HepG2 (cell line): ENCODE data around the gene HOXA5. TPM values are rescaled to one million over a fixed set of nuclear protein-coding genes. Genes with fewer than 3 reads are reported as not detected.

Experiments
- ATAC-seq: fragments of 200-7000 bp; cut with Tn5 transposase; 3 replicates; pipeline ENCODE4 v1.9.1; 2020; ENCODE audit warnings: mild to moderate bottlenecking, moderate library complexity
- BruUV-seq: library from RNA; stranded (reverse); fragments of 400-500 nt; replicated peaks from 2 replicates; lab custom pipeline; 2021; lab: Mats Ljungman, UMichigan
- CTCF ChIA-PET: fragments of 300-600 bp; formaldehyde crosslinking; extraction: SDS; loops from one replicate; lab custom pipeline; 2021; ENCODE audit warnings: low total read pairs, inconsistent platforms, low intra/inter-chr PET ratio; lab: Yijun Ruan, JAX
- POLR2A ChIA-PET: fragments of 350-600 bp; sonication (Branson Sonifier 250); formaldehyde crosslinking; loops from one replicate; lab custom pipeline; 2020; ENCODE audit warnings: antibody characterized with exemption, inconsistent platforms; lab: Yijun Ruan, JAX
- DNase-seq: peaks from one replicate; pipeline ENCODE4 v3.0.0-alpha.2; 2015; ENCODE audit warnings: low spot score
- FAIRE-seq: peaks from 3 replicates; lab custom pipeline; 2011; peaks lifted over from hg19 to GRCh38; lab: Jason Lieb, UNC
- H2AFZ ChIP-seq: one replicate; pipeline ENCODE4 v1.6.1; 2011; ENCODE audit warnings: low read length, inconsistent platforms
- H3K27ac ChIP-seq: fragments of 300-600 bp; 3 replicates; pipeline ENCODE4 v1.8.0; 2011; ENCODE audit warnings: mixed run types, mild to moderate bottlenecking, mixed read lengths, low read length, inconsistent platforms; ENCODE audit not compliant: insufficient read depth; ENCODE audit errors: extremely low read length
- H3K27me3 ChIP-seq, 2 experiments: fragments of 200-600 bp in 1 of 2; 2 replicates in 1 of 2; 3 replicates in 1 of 2; pipeline versions ENCODE4 v1.6.0 to v1.8.0; 2011; ENCODE audit warnings: low read length in 2 of 2, mild to moderate bottlenecking in 2 of 2, moderate library complexity in 2 of 2, inconsistent platforms in 1 of 2; ENCODE audit not compliant: insufficient read depth in 2 of 2, control insufficient read depth in 1 of 2
- H3K36me3 ChIP-seq, 2 experiments: fragments of 200-600 bp in 1 of 2; replicated peaks in 1 of 2; 2 replicates in 1 of 2; 3 replicates in 1 of 2; pipeline versions ENCODE4 v1.5.1 to v1.8.0; 2011; ENCODE audit warnings: low read length in 2 of 2, inconsistent platforms in 1 of 2; ENCODE audit not compliant: insufficient read depth in 2 of 2, control insufficient read depth in 1 of 2
- H3K4me1 ChIP-seq: 2 replicates; pipeline ENCODE4 v1.5.1; 2012; ENCODE audit warnings: low read length, inconsistent platforms; ENCODE audit not compliant: insufficient read depth
- H3K4me2 ChIP-seq: 2 replicates; pipeline ENCODE4 v1.6.0; 2011; ENCODE audit warnings: low read depth, low read length, inconsistent platforms
- H3K4me3 ChIP-seq, 3 experiments: fragments of 200-600 bp in 1 of 3; sonication (generic), shearing (Covaris generic) in 1 of 3; replicated peaks in 1 of 3; 2 replicates each; pipeline ENCODE4 v1.5.1; 2011 to 2016; ENCODE audit warnings: low read length in 3 of 3, inconsistent platforms in 2 of 3, low read depth in 2 of 3, mild to moderate bottlenecking in 2 of 3, control low read depth in 1 of 3, mixed read lengths in 1 of 3; ENCODE audit not compliant: insufficient read depth in 1 of 3
- H3K79me2 ChIP-seq: one replicate; pipeline ENCODE4 v1.6.1; 2011; ENCODE audit warnings: low read length, inconsistent platforms; ENCODE audit not compliant: insufficient read depth
- H3K9ac ChIP-seq: 2 replicates; pipeline ENCODE4 v1.6.0; 2011; ENCODE audit warnings: mild to moderate bottlenecking, low read depth, low read length, inconsistent platforms; ENCODE audit not compliant: insufficient read depth
- H3K9me3 ChIP-seq: 2 replicates; pipeline ENCODE4 v1.5.1; 2012; ENCODE audit warnings: mild to moderate bottlenecking, low read length
- H4K20me1 ChIP-seq: 2 replicates; pipeline ENCODE4 v1.6.0; 2011; ENCODE audit warnings: inconsistent platforms, mild to moderate bottlenecking, low read length, moderate library complexity; ENCODE audit not compliant: insufficient read depth
- EZH2 ChIP-seq: conservative IDR thresholded peaks from 2 replicates; pipeline ENCODE4 v1.6.1; 2012; ENCODE audit warnings: mild to moderate bottlenecking, low read depth, low read length, moderate library complexity
- MAFK ChIP-seq, 2 experiments: IDR thresholded peaks in 1 of 2; conservative IDR thresholded peaks in 1 of 2; 2 replicates each; pipeline ENCODE4 v1.6.1; 2011; ENCODE audit warnings: improper control_type of control experiment in 2 of 2, low read length in 2 of 2
- ZNF138 ChIP-seq: sonication (generic); formaldehyde crosslinking; IDR thresholded peaks from 2 replicates; pipeline ENCODE4 v1.5.0; 2020; ENCODE audit warnings: mild to moderate bottlenecking, low read depth, missing genetic modification reagents
- ZSCAN12 ChIP-seq: sonication (generic); formaldehyde crosslinking; IDR thresholded peaks from 2 replicates; pipeline ENCODE4 v1.9.0; 2021; ENCODE audit warnings: mild to moderate bottlenecking, missing genetic modification reagents
- WGBS: methylation state at CpG from one replicate; pipeline ENCODE4 v1.1.6; 2017; ENCODE audit warnings: low lambda C conversion rate; 5-methylcytosine and 5-hydroxymethylcytosine counted together
- in situ Hi-C: cut with HindIII; loops from 2 replicates; pipeline ENCODE4 v1.10.0; 2017; ENCODE audit warnings: low pct_unique_long_range_greater_than_20kb; ENCODE audit not compliant: extremely low pct_ligation_motif_present
- intact Hi-C: fragments of 100-400 bp; cut with micrococcal nuclease; formaldehyde crosslinking; loops from one replicate; pipeline ENCODE4 v1.10.0; 2022; ENCODE audit not compliant: unreplicated experiment
- polyA plus RNA-seq, 8 experiments: library from polyadenylated mRNA; depleted of rRNA in 3 of 8; stranded (reverse) in 7 of 8; unstranded in 1 of 8; fragments of >200 nt; fragmentation: Illumina TruSeq in 4 of 8; extraction: Trizol in 4 of 8; gene quantifications; 2 replicates each; pipeline versions ENCODE4 v1.2.1 to v1.2.3, GENCODE V29; 2011 to 2016; ENCODE audit warnings: low read depth in 4 of 8, missing spikeins in 1 of 8, mixed read lengths in 1 of 8; ENCODE audit not compliant: insufficient read depth in 1 of 8
- total RNA-seq, 5 experiments: library from RNA; depleted of rRNA; stranded (reverse); fragments of >200 nt; fragmentation: Illumina TruSeq; extraction: Trizol; gene quantifications; 2 replicates each; pipeline ENCODE4 v1.2.3, GENCODE V29; 2016; ENCODE audit warnings: low read depth in 1 of 5
- TF ChIP-seq, protein P1 (sequence below): sonication (generic); formaldehyde crosslinking; IDR thresholded peaks from 2 replicates; pipeline ENCODE4 v1.8.0; 2022; ENCODE audit warnings: mild to moderate bottlenecking, missing genetic modification reagents, borderline replicate concordance

The HOXA5 gene
- total and polyA plus RNA-seq, 2 of the 13 experiments (the other 11 are each of a cell fraction or from before 2014, with no cell fraction given): 3.2 to 3.6 TPM

DNA sequence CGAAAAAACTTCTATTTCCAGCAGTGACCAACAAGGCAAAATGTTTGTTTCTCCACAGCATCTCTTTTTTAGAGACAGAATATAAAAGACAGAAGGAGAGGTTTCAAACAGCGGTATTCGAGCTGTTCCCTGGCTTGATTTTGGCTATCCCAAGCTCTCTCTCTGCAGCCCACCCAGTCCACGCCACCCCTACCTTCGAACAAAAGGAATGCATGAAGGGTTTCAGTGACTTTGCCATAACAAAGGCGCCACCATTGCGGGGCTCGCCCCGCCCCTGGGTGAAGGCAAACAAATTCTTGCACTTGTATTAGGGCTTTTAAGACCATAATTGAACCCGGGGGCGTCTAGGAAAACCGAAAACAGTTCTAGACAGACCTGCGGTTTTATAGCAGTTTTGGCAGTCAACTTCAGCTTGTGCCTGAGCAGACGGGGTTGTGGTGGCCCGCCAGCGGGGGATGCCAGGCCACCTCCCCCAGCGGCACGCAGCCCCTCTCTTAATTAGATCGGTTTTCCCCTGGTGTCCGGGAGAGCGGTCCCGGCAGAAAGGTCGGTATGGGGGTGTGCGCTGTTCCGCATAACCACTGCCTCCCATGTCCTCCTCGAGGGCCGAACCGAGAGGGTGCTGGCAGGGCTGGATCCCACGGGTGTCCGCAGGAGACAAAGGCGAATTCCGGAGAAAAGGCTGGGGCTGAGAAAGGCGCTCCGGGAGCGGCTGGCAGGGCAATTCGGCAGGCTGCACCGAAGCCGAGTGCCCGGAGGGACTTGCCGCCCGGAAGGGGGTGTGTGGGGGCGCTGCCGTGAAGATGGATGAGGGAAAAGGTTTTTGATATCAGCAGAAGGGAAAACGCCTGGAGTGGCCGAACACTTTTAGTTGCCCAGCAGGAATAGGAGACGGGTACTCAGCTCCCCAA is 44.2 kb upstream of the HOXA5 start:
- H3K36me3 ChIP-seq: no peaks in the 10 kb centered on the region
- POLR2A ChIA-PET: no interaction called here
- peaks cover 6% of the 10 kb centered on the region; the same call in 1 of the 2 replicates for H4K20me1 ChIP-seq
- in situ Hi-C loops (no loop called here), intact Hi-C loops (no loop called here)
- peaks cover 33 to 96% of the 10 kb centered on the region in 2 experiments for H3K27me3 ChIP-seq
- FAIRE-seq: no peak
- ATAC-seq: no peak
- CTCF ChIA-PET: no interaction called here
- 34% methylated on average over 40 of the region's 46 CpGs for WGBS
- no TSS peak for BruUV-seq
- peak; percentile 79; the same call in 1 of the 2 replicates for TF ChIP-seq EZH2
- no peak for TF ChIP-seq ZSCAN12 (CRISPR knock-in tag)
- H2AFZ ChIP-seq: no peak overlapping the region
- H3K9ac ChIP-seq: no peak overlapping the region
- H3K4me1 ChIP-seq: peaks cover 37% of the 10 kb centered on the region
- DNase-seq: no peak
- no peaks in the 10 kb centered on the region for H3K9me3 ChIP-seq
- peak overlapping the region; percentile 32 for H3K4me2 ChIP-seq
- peak overlapping the region in 1 of 3 experiments; percentile 18; a peak in 1 of 6 replicates for H3K4me3 ChIP-seq
- H3K79me2 ChIP-seq: no peaks in the 10 kb centered on the region
- H3K27ac ChIP-seq: no peak overlapping the region

GRCh38 chr7:27186668-27187474 is 43.4 kb upstream of the HOXA5 start:
- Histone ChIP-seq H3K4me2 (no peak overlapping the region), H3K27ac (no peak overlapping the region), H3K4me3 (no peak overlapping the region)
- no TSS peak for BruUV-seq
- CTCF ChIA-PET: no interaction called here
- ATAC-seq: no peak
- in situ Hi-C loops: no loop called here
- intact Hi-C loops: no loop called here
- POLR2A ChIA-PET: no interaction called here
- TF ChIP-seq MAFK (conservative IDR thresholded peaks at IDR 0.05 in 1 of 2, IDR thresholded peaks at IDR 0.05 in 1 of 2; ENCODE audit: low read length in 2 of 2): 0 out of 4 replicates have a peak, but pooled peaks of 1 of the 2 experiments have one; percentile 22
- TF ChIP-seq, protein P1, sequence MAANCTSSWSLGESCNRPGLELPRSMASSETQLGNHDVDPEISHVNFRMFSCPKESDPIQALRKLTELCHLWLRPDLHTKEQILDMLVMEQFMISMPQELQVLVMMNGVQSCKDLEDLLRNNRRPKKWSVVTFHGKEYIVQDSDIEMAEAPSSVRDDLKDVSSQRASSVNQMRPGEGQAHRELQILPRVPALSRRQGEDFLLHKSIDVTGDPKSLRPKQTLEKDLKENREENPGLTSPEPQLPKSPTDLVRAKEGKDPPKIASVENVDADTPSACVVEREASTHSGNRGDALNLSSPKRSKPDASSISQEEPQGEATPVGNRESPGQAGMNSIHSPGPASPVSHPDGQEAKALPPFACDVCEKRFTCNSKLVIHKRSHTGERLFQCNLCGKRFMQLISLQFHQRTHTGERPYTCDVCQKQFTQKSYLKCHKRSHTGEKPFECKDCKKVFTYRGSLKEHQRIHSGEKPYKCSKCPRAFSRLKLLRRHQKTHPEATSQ (CRISPR knock-in tag): no peak
- TF ChIP-seq ZNF138: no peak
- TF ChIP-seq, all 625 proteins: peak for 1
- no peak for FAIRE-seq
- Histone ChIP-seq H3K79me2 (no peaks in the 10 kb centered on the region), H3K9ac (no peak overlapping the region), H4K20me1 (peaks cover 6% of the 10 kb centered on the region; the same call in 1 of the 2 replicates), H2AFZ (no peak overlapping the region), H3K4me1 (peaks cover 37% of the 10 kb centered on the region), H3K27me3 (peaks cover 33 to 100% of the 10 kb centered on the region in 2 experiments), H3K9me3 (no peaks in the 10 kb centered on the region), H3K36me3 (no peaks in the 10 kb centered on the region)
- DNase-seq: no peak
- 33% methylated on average over 4 of the region's 4 CpGs for WGBS
